Breast epithelium (tissue), 3 donors: ENCODE measurements around the gene DEXI.

Source experiments
- CTCF ChIP-seq, 3 donors: fragments of 450-650 bp; IDR thresholded peaks; one replicate each; pipeline ENCODE4 v1.5.1; 2016 to 2017; ENCODE audit warnings: antibody characterized with exemption in 3 of 3, mild to moderate bottlenecking in 3 of 3, moderate library complexity in 3 of 3
- POLR2A ChIP-seq: fragments of 450-650 bp; IDR thresholded peaks from one replicate; pipeline ENCODE4 v1.6.1; 2016; ENCODE audit warnings: antibody characterized with exemption, mild to moderate bottlenecking, moderate library complexity

GRCh38 chr16:10880594-10881452 is 61.4 kb downstream of the DEXI start:
- TF ChIP-seq POLR2A (no peak), CTCF (IDR thresholded peaks at IDR 0.05) (no peak)
